HepG2 (cell line): ENCODE measurements around the gene U2AF2. TPM values are rescaled to one million over a fixed set of nuclear protein-coding genes. Genes with fewer than 3 reads are reported as not detected.

Experiments
- ARHGAP35 ChIP-seq: sonication (generic); formaldehyde crosslinking; IDR thresholded peaks from 2 replicates; pipeline ENCODE4 v1.9.0; 2022; ENCODE audit warnings: mild to moderate bottlenecking, inconsistent platforms, moderate library complexity, missing genetic modification reagents, borderline replicate concordance
- BORCS8-MEF2B ChIP-seq: sonication (generic); formaldehyde crosslinking; IDR thresholded peaks from 2 replicates; pipeline ENCODE4 v1.8.0; 2022; ENCODE audit warnings: mild to moderate bottlenecking, missing genetic modification reagents
- CAMTA2 ChIP-seq: sonication (generic); formaldehyde crosslinking; IDR thresholded peaks from 2 replicates; pipeline ENCODE4 v1.4.0; 2020; ENCODE audit warnings: mild to moderate bottlenecking, missing genetic modification reagents, borderline replicate concordance
- LCORL ChIP-seq, 2 experiments: fragments of 450-650 bp in 1 of 2; sonication (generic) in 1 of 2; formaldehyde crosslinking in 1 of 2; IDR thresholded peaks; 2 replicates each; pipeline versions ENCODE4 v1.5.0 to v1.6.1; 2017 to 2020; ENCODE audit warnings: antibody characterized with exemption in 1 of 2, missing genetic modification reagents in 1 of 2
- NCOA2 ChIP-seq: sonication (generic); formaldehyde crosslinking; IDR thresholded peaks from 2 replicates; pipeline ENCODE4 v1.8.0; 2022; ENCODE audit warnings: inconsistent platforms
- NR3C1 ChIP-seq: sonication (generic); formaldehyde crosslinking; IDR thresholded peaks from 2 replicates; pipeline ENCODE4 v1.4.0; 2020; ENCODE audit warnings: missing genetic modification reagents
- POLR2G ChIP-seq: fragments of 200-400 bp; formaldehyde crosslinking; IDR thresholded peaks from 2 replicates; pipeline ENCODE4 v1.6.1; 2018; ENCODE audit warnings: mild to moderate bottlenecking, low read depth, low read length, moderate library complexity
- SOX6 ChIP-seq, 2 experiments: fragments of 450-650 bp in 1 of 2; sonication (generic) in 1 of 2; formaldehyde crosslinking in 1 of 2; IDR thresholded peaks; 2 replicates each; pipeline versions ENCODE4 v1.4.0 to v1.6.1; 2017 to 2020; ENCODE audit warnings: antibody characterized with exemption in 1 of 2, mild to moderate bottlenecking in 1 of 2, missing genetic modification reagents in 1 of 2
- TAF15 ChIP-seq: fragments of 200-400 bp; formaldehyde crosslinking; IDR thresholded peaks from one replicate; pipeline ENCODE4 v1.6.1; 2018; ENCODE audit warnings: mild to moderate bottlenecking, low read depth, low read length; ENCODE audit not compliant: poor library complexity, severe bottlenecking
- TARDBP ChIP-seq: sonication (generic); formaldehyde crosslinking; IDR thresholded peaks from 2 replicates; pipeline ENCODE4 v1.8.0; 2022; ENCODE audit warnings: mild to moderate bottlenecking, missing genetic modification reagents
- ZNF30 ChIP-seq: sonication (generic); formaldehyde crosslinking; IDR thresholded peaks from 2 replicates; pipeline ENCODE4 v1.5.0; 2020; ENCODE audit warnings: mild to moderate bottlenecking, missing genetic modification reagents
- ZNF354B ChIP-seq: sonication (generic); formaldehyde crosslinking; IDR thresholded peaks from 2 replicates; pipeline ENCODE4 v1.8.0; 2022; ENCODE audit warnings: mild to moderate bottlenecking, missing genetic modification reagents
- ZNF432 ChIP-seq: sonication (generic); formaldehyde crosslinking; IDR thresholded peaks from 2 replicates; pipeline ENCODE4 v1.5.0; 2020; ENCODE audit warnings: missing genetic modification reagents, mild to moderate bottlenecking, borderline replicate concordance
- ZNF468 ChIP-seq: sonication (generic); formaldehyde crosslinking; IDR thresholded peaks from 2 replicates; pipeline ENCODE4 v1.8.0; 2022; ENCODE audit warnings: mild to moderate bottlenecking, moderate library complexity, missing genetic modification reagents
- ZNF724P ChIP-seq: sonication (generic); formaldehyde crosslinking; IDR thresholded peaks from 2 replicates; pipeline ENCODE4 v1.8.0; 2022; ENCODE audit warnings: missing genetic modification reagents, borderline replicate concordance
- ZNF776 ChIP-seq: sonication (generic); formaldehyde crosslinking; IDR thresholded peaks from 2 replicates; pipeline ENCODE4 v1.4.0; 2020; ENCODE audit warnings: mild to moderate bottlenecking, missing genetic modification reagents
- polyA plus RNA-seq, 8 experiments: library from polyadenylated mRNA; depleted of rRNA in 3 of 8; stranded (reverse) in 7 of 8; unstranded in 1 of 8; fragments of >200 nt; fragmentation: Illumina TruSeq in 4 of 8; extraction: Trizol in 4 of 8; gene quantifications; 2 replicates each; pipeline versions ENCODE4 v1.2.1 to v1.2.3, GENCODE V29; 2011 to 2016; ENCODE audit warnings: low read depth in 4 of 8, missing spikeins in 1 of 8, mixed read lengths in 1 of 8; ENCODE audit not compliant: insufficient read depth in 1 of 8
- total RNA-seq, 5 experiments: library from RNA; depleted of rRNA; stranded (reverse); fragments of >200 nt; fragmentation: Illumina TruSeq; extraction: Trizol; gene quantifications; 2 replicates each; pipeline ENCODE4 v1.2.3, GENCODE V29; 2016; ENCODE audit warnings: low read depth in 1 of 5
- TF ChIP-seq, protein P1 (sequence below): sonication (generic); formaldehyde crosslinking; IDR thresholded peaks from 2 replicates; pipeline ENCODE4 v1.5.0; 2020; ENCODE audit warnings: missing genetic modification reagents
- TF ChIP-seq, protein P2 (sequence below): sonication (generic); formaldehyde crosslinking; IDR thresholded peaks from 2 replicates; pipeline ENCODE4 v1.4.0; 2020; ENCODE audit warnings: missing genetic modification reagents
- TF ChIP-seq, protein P3 (sequence below): IDR thresholded peaks from 2 replicates; pipeline ENCODE4 v1.6.1; 2016; ENCODE audit warnings: low read depth, borderline replicate concordance
- TF ChIP-seq, protein P4 (sequence below): sonication (generic); formaldehyde crosslinking; IDR thresholded peaks from 2 replicates; pipeline ENCODE4 v1.5.1; 2020; ENCODE audit warnings: mild to moderate bottlenecking, missing genetic modification reagents, moderate library complexity
- TF ChIP-seq, protein P5 (sequence below): IDR thresholded peaks from 2 replicates; pipeline ENCODE4 v1.6.1; 2016; ENCODE audit warnings: missing compliant biosample characterization, missing genetic modification reagents, borderline replicate concordance
- TF ChIP-seq, protein P6 (sequence below): fragments of 450-650 bp; IDR thresholded peaks from 2 replicates; pipeline ENCODE4 v1.6.1; 2017

Gene U2AF2
- total and polyA plus RNA-seq, 2 of the 13 experiments (the other 11 are each of a cell fraction or from before 2014, with no cell fraction given): 84.3 to 124 TPM

DNA sequence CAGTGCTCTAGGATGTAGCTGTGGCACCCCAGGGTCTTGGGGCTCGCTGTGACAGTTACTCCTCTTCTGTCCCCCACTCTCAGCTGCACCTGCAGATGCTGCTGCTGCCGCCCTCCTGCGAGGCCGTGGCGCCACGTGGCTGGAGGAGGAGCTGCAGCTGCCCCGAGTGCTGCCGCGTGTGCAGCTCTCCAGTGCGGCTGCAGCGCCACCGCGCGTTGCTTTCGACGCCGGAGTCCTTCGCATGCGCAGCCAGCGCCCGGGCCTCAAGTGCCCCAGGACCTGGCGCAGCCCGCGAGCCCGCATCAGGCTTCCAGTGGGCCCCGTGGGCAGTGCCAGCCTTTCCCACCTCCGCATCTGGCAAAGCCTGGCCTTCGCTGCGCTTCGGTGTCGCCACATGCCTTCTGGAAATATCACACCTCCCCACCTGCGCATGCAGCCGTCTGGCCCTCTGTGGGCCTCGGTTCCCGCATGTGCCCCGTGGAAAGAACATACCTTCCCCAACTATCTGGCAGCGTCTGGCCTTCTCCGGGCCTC, 14.7 kb upstream of the U2AF2 start (continued):
- TF ChIP-seq, protein P1, sequence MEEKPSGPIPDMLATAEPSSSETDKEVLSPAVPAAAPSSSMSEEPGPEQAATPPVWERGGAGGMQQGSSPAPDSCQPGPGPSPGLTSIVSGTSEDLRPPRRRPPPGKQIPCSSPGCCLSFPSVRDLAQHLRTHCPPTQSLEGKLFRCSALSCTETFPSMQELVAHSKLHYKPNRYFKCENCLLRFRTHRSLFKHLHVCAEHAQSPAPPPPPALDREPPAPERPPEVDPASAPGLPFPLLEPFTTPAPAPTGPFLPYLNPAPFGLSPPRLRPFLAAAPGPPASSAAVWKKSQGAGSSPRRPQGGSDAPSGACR (CRISPR knock-in tag): 0 out of 2 replicates have a peak, but pooled peaks have one; percentile 31
- no peak for TF ChIP-seq ZNF354B (CRISPR knock-in tag)
- TF ChIP-seq POLR2G: no peak
- TF ChIP-seq, protein P2, sequence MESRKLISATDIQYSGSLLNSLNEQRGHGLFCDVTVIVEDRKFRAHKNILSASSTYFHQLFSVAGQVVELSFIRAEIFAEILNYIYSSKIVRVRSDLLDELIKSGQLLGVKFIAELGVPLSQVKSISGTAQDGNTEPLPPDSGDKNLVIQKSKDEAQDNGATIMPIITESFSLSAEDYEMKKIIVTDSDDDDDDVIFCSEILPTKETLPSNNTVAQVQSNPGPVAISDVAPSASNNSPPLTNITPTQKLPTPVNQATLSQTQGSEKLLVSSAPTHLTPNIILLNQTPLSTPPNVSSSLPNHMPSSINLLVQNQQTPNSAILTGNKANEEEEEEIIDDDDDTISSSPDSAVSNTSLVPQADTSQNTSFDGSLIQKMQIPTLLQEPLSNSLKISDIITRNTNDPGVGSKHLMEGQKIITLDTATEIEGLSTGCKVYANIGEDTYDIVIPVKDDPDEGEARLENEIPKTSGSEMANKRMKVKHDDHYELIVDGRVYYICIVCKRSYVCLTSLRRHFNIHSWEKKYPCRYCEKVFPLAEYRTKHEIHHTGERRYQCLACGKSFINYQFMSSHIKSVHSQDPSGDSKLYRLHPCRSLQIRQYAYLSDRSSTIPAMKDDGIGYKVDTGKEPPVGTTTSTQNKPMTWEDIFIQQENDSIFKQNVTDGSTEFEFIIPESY: peak; percentile 92
- no peak for TF ChIP-seq LCORL (IDR thresholded peaks at IDR 0.05)
- peak; percentile 54; the same call in 1 of the 2 replicates for TF ChIP-seq LCORL (CRISPR knock-in tag; IDR thresholded peaks at IDR 0.05)
- TF ChIP-seq TAF15: peak; percentile 45
- 0 out of 2 replicates have a peak, but pooled peaks have one; percentile 25 for TF ChIP-seq TARDBP
- TF ChIP-seq, protein P3, sequence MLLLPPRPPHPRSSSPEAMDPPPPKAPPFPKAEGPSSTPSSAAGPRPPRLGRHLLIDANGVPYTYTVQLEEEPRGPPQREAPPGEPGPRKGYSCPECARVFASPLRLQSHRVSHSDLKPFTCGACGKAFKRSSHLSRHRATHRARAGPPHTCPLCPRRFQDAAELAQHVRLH (CRISPR knock-in tag): peak; percentile 7; the same call in 1 of the 2 replicates
- 0 out of 2 replicates have a peak, but pooled peaks have one; percentile 56 for TF ChIP-seq ZNF30 (CRISPR knock-in tag)
- TF ChIP-seq NR3C1 (CRISPR knock-in tag): no peak
- TF ChIP-seq, protein P4, sequence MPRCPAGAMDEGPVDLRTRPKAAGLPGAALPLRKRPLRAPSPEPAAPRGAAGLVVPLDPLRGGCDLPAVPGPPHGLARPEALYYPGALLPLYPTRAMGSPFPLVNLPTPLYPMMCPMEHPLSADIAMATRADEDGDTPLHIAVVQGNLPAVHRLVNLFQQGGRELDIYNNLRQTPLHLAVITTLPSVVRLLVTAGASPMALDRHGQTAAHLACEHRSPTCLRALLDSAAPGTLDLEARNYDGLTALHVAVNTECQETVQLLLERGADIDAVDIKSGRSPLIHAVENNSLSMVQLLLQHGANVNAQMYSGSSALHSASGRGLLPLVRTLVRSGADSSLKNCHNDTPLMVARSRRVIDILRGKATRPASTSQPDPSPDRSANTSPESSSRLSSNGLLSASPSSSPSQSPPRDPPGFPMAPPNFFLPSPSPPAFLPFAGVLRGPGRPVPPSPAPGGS (CRISPR knock-in tag): 0 out of 2 replicates have a peak, but pooled peaks have one; percentile 6
- peak; percentile 67 for TF ChIP-seq ZNF776
- TF ChIP-seq ZNF468: 0 out of 2 replicates have a peak, but pooled peaks have one; percentile 54
- TF ChIP-seq ARHGAP35: no peak
- TF ChIP-seq, protein P5, sequence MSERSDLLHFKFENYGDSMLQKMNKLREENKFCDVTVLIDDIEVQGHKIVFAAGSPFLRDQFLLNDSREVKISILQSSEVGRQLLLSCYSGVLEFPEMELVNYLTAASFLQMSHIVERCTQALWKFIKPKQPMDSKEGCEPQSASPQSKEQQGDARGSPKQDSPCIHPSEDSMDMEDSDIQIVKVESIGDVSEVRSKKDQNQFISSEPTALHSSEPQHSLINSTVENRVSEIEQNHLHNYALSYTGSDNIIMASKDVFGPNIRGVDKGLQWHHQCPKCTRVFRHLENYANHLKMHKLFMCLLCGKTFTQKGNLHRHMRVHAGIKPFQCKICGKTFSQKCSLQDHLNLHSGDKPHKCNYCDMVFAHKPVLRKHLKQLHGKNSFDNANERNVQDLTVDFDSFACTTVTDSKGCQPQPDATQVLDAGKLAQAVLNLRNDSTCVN: no peak
- no peak for TF ChIP-seq SOX6 (IDR thresholded peaks at IDR 0.05)
- 0 out of 2 replicates have a peak, but pooled peaks have one; percentile 19 for TF ChIP-seq SOX6 (CRISPR knock-in tag; IDR thresholded peaks at IDR 0.05)
- TF ChIP-seq CAMTA2: 0 out of 2 replicates have a peak, but pooled peaks have one; percentile 52
- TF ChIP-seq ZNF724P: 0 out of 2 replicates have a peak, but pooled peaks have one; percentile 15
- 0 out of 2 replicates have a peak, but pooled peaks have one; percentile 12 for TF ChIP-seq NCOA2 (CRISPR knock-in tag)
- TF ChIP-seq BORCS8-MEF2B (CRISPR knock-in tag): 0 out of 2 replicates have a peak, but pooled peaks have one; percentile 11
- 0 out of 2 replicates have a peak, but pooled peaks have one; percentile 48 for TF ChIP-seq ZNF432 (CRISPR knock-in tag)
- TF ChIP-seq, protein P6, sequence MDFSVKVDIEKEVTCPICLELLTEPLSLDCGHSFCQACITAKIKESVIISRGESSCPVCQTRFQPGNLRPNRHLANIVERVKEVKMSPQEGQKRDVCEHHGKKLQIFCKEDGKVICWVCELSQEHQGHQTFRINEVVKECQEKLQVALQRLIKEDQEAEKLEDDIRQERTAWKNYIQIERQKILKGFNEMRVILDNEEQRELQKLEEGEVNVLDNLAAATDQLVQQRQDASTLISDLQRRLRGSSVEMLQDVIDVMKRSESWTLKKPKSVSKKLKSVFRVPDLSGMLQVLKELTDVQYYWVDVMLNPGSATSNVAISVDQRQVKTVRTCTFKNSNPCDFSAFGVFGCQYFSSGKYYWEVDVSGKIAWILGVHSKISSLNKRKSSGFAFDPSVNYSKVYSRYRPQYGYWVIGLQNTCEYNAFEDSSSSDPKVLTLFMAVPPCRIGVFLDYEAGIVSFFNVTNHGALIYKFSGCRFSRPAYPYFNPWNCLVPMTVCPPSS: no peak
